ENCODE data around the gene CD22.

- no peak for TF ChIP-seq CTCF (IDR thresholded peaks at IDR 0.05)
- TF ChIP-seq POLR2AphosphoS5 (IDR thresholded peaks at IDR 0.05), result no peak
- TF ChIP-seq POLR2A (IDR thresholded peaks at IDR 0.05), result no peak
These were observed 52.9 kb downstream of the CD22 start for GRCh38 chr19:35381926-35382325.

Data from gastroesophageal sphincter (tissue), 3 donors.